HG03039 (cell line): ENCODE measurements around the gene RTL3.
"Not testable (repeated sequence)": the region's sequence is repeated elsewhere in the genome, so short reads cannot be mapped to it uniquely, and the experiment has no call there.

ENCODE experiments used
- ATAC-seq: cut with Tn5 transposase; IDR thresholded peaks from one replicate; pipeline ENCODE4 v1.9.1; 2021; ENCODE audit warnings: mild to moderate bottlenecking, moderate library complexity; ENCODE audit not compliant: unreplicated experiment

Gene RTL3

GRCh38 chrX:78658845-78659744, at the start of gene RTL3:
Gene RTL3, minus strand, starts transcription at chrX:78659328. Its CDS starts 908 bp downstream, at chrX:78658420.
- no peak for ATAC-seq

- no peak for ATAC-seq
Observed at GRCh38 chrX:78708816-78709215, 49.7 kb upstream of the RTL3 start.

GRCh38 chrX:78708262-78708661, 49.1 kb upstream of the RTL3 start:
- no peak for ATAC-seq

- no peak for ATAC-seq
Observed at GRCh38 chrX:78706071-78706470, 46.9 kb upstream of the RTL3 start.

- no peak for ATAC-seq
Observed at GRCh38 chrX:78693536-78693935, 34.4 kb upstream of the RTL3 start.

GRCh38 chrX:78693012-78693411, 33.9 kb upstream of the RTL3 start:
- no peak for ATAC-seq

GRCh38 chrX:78687586-78687985, 28.5 kb upstream of the RTL3 start:
- peak; percentile 89 for ATAC-seq

- no peak for ATAC-seq
Observed at GRCh38 chrX:78673246-78673645, 14.1 kb upstream of the RTL3 start.

- ATAC-seq = no peak
Observed at GRCh38 chrX:78665342-78665741, 6.2 kb upstream of the RTL3 start.

- no peak for ATAC-seq
Observed at GRCh38 chrX:78661836-78662235, 2.7 kb upstream of the RTL3 start.

- ATAC-seq = no peak
Observed at GRCh38 chrX:78659955-78660354, 827 bp upstream of the RTL3 start.

- ATAC-seq = no peak
Observed at GRCh38 chrX:78658414-78658813, 714 bp downstream of the RTL3 start.

GRCh38 chrX:78655642-78656041, 3.5 kb downstream of the RTL3 start:
- ATAC-seq = no peak

GRCh38 chrX:78653118-78653822, 5.9 kb downstream of the RTL3 start:
- peak; percentile 46 for ATAC-seq

- ATAC-seq = peak; percentile 88
Observed at GRCh38 chrX:78650906-78651437, 8.2 kb downstream of the RTL3 start.

- no peak for ATAC-seq
Observed at GRCh38 chrX:78643874-78644273, 15.3 kb downstream of the RTL3 start.

GRCh38 chrX:78643096-78643495, 16.0 kb downstream of the RTL3 start:
- no peak for ATAC-seq

- ATAC-seq = not testable (repeated sequence)
Observed at GRCh38 chrX:78636096-78636495, 23.0 kb downstream of the RTL3 start.

GRCh38 chrX:78624962-78625909, 33.9 kb downstream of the RTL3 start:
- no peak for ATAC-seq

- no peak for ATAC-seq
Observed at GRCh38 chrX:78624426-78624825, 34.7 kb downstream of the RTL3 start.

- ATAC-seq = no peak
Observed at GRCh38 chrX:78622831-78623230, 36.3 kb downstream of the RTL3 start.
